GM12891 (cell line): Measurements from ENCODE around the gene XXYLT1.
"Not testable (repeated sequence)": the region's sequence is repeated elsewhere in the genome, so short reads cannot be mapped to it uniquely, and the experiment has no call there.

Experiments used
- DNase-seq: peaks from one replicate; pipeline ENCODE4 v3.0.0; 2011; ENCODE audit warnings: low spot score; ENCODE audit not compliant: insufficient read length
- FAIRE-seq: peaks from 2 replicates; lab custom pipeline; 2011; peaks lifted over from hg19 to GRCh38; lab: Jason Lieb, UNC
- PAX5 ChIP-seq: IDR thresholded peaks from 2 replicates; pipeline ENCODE4 v1.6.1; 2011; ENCODE audit warnings: low read length, moderate library complexity, mild to moderate bottlenecking; ENCODE audit not compliant: insufficient read depth, severe bottlenecking
- POLR2A ChIP-seq: IDR thresholded peaks from 2 replicates; pipeline ENCODE4 v1.6.1; 2011; ENCODE audit warnings: low read depth, low read length, control low read depth
- POLR2AphosphoS5 ChIP-seq: IDR thresholded peaks from 2 replicates; pipeline ENCODE4 v1.6.1; 2011; ENCODE audit warnings: low read depth, low read length, control low read depth
- POU2F2 ChIP-seq: IDR thresholded peaks from 2 replicates; pipeline ENCODE4 v1.6.1; 2011; ENCODE audit warnings: low read depth, mild to moderate bottlenecking, control low read depth, low read length, moderate library complexity
- SPI1 ChIP-seq: IDR thresholded peaks from 2 replicates; pipeline ENCODE4 v1.6.1; 2011; ENCODE audit warnings: low read depth, low read length, control low read depth
- TAF1 ChIP-seq: IDR thresholded peaks from 2 replicates; pipeline ENCODE4 v1.6.1; 2011; ENCODE audit warnings: low read depth, low read length, control low read depth

The XXYLT1 gene

DNA sequence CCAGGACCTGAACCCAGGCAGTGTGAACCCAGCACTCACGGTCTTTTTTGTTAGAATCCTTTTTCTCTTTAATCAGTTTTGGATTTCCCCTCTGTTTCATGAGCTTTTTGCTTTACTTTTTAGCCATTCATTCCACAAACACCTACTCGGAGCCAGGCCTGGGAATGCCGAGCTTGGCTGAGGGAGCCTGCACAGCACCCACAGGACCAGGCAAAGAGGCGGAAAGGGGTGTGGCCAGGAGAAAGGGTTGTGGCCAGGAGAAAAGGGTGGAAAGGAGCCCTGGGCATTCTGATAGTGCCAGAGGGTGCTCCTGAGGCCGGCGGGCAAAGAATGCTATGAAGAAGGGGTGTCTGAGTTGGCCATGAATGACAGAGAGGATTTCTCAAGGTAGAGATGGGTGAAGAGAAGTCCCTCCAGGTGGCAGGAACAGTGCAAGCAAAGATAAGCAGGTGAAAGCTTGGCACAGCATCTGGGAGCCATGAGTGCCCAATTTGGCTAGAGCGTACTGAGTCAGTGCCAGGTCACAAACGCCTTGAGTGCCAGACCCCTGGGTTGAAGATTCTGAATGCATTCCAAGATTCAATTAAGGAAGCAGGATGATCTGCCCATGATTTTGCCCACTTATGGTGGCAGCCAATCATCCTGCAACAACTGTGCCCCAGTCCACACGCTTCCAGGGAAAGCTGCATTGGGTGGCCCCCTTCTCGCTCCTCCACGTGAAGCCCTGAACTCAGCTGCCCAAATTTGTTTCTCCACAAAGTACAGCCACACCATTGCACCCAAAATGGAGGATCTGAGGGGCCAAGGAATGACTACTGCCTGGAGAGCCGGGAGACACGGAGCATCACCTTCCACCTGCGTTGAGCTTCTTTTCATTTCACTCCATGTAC lies 157.2 kb downstream of the XXYLT1 start:
- no peak for TF ChIP-seq TAF1
- TF ChIP-seq POU2F2, result no peak
- TF ChIP-seq PAX5, result no peak
- TF ChIP-seq POLR2A, result no peak
- FAIRE-seq (no peak), DNase-seq (no peak)

DNA sequence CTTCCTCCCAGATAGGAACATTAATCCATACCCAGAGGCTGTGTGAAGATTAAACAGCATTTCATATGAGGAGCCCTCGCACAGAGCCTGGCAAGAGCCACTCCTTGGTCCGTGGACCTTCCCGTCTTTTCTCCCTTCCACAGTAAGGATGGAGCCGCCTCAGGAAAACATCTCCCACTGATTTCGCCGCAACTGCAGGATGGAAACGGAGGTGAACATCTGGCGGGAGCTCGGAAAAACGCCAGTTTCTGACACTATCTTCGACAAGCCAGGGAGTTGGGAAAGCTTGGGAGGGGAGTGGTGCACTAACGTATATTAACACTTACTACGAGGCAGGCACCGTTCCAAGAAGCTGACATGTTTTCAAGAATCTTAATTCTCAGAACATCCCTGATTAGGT lies 157.9 kb downstream of the XXYLT1 start:
- TF ChIP-seq SPI1, result no peak
- no peak for TF ChIP-seq POLR2A
- no peak for TF ChIP-seq POLR2AphosphoS5
- no peak for TF ChIP-seq PAX5
- TF ChIP-seq POU2F2, result no peak
- no peak for TF ChIP-seq TAF1
- FAIRE-seq (no peak), DNase-seq (no peak)

DNA sequence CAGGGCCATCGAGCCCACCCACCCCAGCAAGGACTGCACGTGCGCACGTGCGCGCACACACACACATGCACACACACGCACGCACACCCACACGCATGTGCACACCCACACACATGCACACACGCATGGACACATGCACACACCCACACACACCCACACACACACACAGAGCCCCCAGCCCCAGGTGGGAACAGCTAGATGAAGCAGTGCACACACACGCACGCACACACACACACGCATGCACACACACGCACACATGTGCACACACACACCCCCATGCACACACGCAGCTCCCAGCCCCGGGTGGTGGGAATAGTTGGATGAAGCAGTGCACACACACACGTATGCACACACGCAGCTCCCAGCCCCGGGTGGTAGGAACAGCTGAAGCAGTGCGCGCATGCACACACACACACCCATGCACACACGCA lies 158.6 kb downstream of the XXYLT1 start:
- DNase-seq (no peak), FAIRE-seq (no peak)
- no peak for TF ChIP-seq SPI1
- no peak for TF ChIP-seq POU2F2
- no peak for TF ChIP-seq PAX5
- TF ChIP-seq POLR2A, result no peak
- no peak for TF ChIP-seq TAF1
- no peak for TF ChIP-seq POLR2AphosphoS5

DNA sequence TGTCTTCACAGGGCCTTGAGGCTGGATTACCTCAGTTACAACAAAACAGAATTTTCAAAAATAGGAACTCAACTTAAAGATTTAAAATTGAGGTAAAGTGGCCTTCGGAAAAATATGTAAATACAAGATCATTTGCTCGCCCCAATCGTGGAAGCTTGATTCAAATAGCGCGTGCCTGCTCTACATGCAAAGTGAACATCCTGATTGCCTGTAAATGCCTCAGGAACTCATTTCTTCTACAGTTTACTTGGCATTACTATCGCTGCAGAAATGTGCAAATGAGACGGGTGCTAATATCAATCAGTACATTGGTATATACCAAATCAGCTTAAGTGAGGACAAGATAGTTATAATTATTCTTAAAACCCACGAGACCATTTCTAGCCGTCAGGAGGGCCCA lies 159.2 kb downstream of the XXYLT1 start:
- DNase-seq (no peak), FAIRE-seq (no peak)
- TF ChIP-seq POLR2AphosphoS5 (no peak), POU2F2 (no peak), TAF1 (no peak), SPI1 (no peak), POLR2A (no peak), PAX5 (no peak)

DNA sequence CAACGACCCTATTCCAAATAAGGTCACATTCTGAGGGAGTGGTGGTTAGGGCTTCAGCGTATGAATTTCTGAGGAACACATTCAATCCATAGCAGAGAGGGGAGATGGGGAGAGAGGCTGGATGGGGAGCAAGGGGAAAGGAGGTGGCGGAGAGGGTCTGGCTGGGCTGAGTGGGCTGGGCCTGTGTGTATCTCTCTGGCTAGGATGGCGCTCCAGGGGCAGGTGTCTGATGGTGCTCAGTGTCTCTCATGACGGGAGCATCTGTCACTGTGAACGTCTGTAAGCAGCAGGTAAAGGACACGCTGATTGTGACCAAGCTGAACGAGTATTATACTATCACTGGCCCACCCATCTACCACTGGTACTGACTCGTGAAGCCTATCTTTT lies 159.6 kb downstream of the XXYLT1 start:
- DNase-seq (no peak), FAIRE-seq (no peak)
- TF ChIP-seq POLR2AphosphoS5 (no peak), PAX5 (no peak), TAF1 (no peak), POLR2A (no peak), SPI1 (no peak), POU2F2 (no peak)

DNA sequence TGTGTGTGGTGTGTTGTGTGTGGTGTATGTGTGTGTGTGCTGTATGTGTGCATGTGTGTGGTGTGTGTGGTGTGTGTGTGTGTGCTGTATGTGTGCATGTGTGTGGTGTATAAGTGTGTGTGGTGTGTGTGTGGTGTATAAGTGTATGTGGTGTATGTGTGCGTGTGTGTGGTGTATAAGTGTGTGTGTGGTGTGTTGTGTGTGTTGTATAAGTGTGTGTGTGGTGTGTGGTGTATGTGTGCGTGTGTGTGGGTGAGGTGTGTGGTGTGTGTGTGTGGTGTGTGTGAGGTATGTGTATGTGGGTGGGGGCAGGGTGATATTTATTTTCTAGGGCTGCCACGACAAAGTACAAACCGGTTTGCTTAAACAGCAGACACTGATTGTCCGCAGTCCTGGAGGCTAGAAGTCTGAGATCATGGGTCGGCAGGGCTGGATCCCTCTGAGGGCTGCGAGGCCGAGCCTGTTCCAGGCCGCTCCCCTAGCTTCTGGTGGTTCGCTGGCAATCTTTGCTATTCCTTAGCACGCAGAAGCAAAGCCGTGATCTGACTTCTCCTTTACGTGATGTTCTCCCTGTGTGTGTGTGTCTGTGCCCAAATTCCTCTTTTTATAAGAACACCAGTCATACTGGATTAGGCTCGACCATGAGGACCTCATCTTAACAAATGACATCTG lies 160.2 kb downstream of the XXYLT1 start:
- DNase-seq (no peak), FAIRE-seq (no peak)
- TF ChIP-seq POLR2A, result no peak
- TF ChIP-seq TAF1, result no peak
- TF ChIP-seq PAX5, result no peak
- TF ChIP-seq SPI1, result no peak
- TF ChIP-seq POU2F2, result no peak
- TF ChIP-seq POLR2AphosphoS5, result no peak

DNA sequence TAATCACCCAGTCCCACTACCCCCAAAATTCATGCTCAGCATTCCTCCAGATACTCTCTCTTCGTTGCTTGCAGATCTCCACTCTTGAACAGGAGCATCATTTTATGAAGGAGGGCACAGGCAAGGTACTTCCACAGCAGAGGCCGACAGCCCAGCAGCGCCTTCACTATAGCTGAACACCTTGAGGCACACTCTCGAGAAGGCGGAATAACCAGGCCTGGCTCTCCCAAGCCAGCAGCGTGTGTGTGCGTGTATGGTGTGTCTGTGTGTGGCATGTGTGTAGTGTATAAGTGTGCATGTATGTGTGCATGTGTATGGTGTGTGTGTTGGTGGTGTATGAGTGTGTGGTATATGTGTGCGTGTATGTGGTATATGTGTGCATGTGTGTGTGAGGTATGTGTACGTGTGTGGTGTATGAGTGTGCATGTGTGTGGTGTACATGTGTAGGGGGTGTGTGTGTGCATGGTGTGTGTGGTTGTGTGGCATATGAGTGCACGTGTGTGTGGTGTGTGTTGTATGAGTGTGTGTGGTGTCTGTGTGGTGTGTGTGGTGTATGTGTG lies 161.8 kb downstream of the XXYLT1 start:
- DNase-seq (no peak), FAIRE-seq (peak; percentile 78)
- TF ChIP-seq SPI1 (no peak), TAF1 (no peak), POLR2A (no peak), POLR2AphosphoS5 (no peak), POU2F2 (no peak)

DNA sequence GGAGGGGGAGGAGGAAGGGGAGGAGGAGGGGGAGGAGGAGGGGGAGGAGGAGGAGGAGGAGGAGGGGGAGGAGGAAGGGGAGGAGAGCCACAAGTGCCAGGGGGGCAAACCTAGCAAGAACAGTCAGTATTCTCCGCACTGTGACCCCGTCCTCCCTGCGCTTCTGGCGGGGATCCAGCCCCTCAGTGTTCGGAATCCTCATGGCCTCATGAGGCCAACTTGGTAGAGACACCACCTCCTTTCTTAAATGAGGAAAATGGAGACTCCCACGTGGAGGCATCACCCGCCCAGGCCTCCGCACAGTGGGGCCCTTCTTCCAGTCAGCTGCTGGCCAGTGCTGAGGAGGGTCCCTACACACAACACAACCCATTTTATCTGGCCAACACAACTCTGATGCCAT lies 163.4 kb downstream of the XXYLT1 start:
- no peak for FAIRE-seq
- TF ChIP-seq TAF1 (no peak), POU2F2 (no peak)
- no peak for DNase-seq

DNA sequence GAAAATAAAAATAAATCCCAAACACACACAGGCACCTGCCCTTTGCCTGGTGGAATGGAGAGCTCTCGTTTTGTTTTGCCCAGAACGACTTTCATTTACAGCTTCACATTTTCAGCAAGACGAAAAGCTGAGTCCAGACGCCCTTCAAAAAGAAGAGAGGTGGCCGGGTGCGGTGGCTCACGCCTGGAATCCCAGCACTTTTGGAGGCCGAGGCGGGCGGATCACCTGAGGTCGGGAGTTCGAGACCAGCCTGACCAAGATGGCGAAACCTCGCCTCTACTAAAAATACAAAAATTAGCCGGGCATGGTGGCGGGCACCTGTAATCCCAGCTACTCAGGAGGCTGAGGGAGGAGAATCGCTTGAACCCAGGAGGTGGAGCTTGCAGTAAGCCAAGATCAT lies 163.9 kb downstream of the XXYLT1 start:
- not testable (repeated sequence) for DNase-seq, FAIRE-seq

DNA sequence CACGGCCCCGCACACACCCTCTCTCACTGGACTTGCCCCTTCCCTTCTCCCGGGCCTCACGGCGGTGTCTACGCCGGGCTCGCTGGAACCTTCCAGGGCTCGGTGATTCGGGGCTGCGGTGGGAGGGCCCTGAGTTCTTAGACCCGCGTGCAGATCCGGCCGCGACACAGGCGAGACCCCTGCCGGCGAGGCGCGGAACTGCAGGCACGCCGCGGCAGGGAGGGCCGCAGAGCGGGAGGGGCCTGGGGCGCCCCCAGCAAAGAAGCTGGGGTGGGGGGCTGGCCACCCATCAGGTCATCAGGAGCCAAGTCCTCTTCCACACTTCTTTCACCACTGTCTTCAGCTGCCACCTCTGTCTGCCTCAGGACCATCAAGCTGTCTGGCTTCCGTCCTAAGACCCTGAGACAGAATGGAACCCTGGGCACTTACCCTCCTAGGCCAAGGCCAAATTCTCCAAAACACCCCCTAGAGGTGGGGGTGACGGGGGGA lies 164.5 kb downstream of the XXYLT1 start:
- DNase-seq (peak; percentile 81), FAIRE-seq (peak; percentile 62)
- TF ChIP-seq SPI1, result no peak
- peak; percentile 40; the same call in 1 of the 2 replicates for TF ChIP-seq POU2F2
